Thyroid gland (tissue), 4 donors: Measurements from ENCODE around the gene CCL17. TPM values are rescaled to one million over a fixed set of nuclear protein-coding genes. Genes with fewer than 3 reads are reported as not detected.
A peak's percentile ranks its signal among the peaks of the same experiment; 100 is the strongest.

Source experiments
- DNase-seq, 2 donors: peaks; one replicate each; pipeline ENCODE4 v3.0.0-alpha.2; 2019
- H3K27ac ChIP-seq, 3 donors: fragments of 200-600 bp; sonication (generic); 1 replicate in 2 of 3; 2 replicates in 1 of 3; pipeline ENCODE4 v1.5.1; 2016 to 2019; ENCODE audit warnings: mild to moderate bottlenecking in 1 of 3, moderate library complexity in 1 of 3
- H3K27me3 ChIP-seq: fragments of 200-600 bp; sonication (generic); one replicate; pipeline ENCODE4 v1.5.1; 2019
- H3K36me3 ChIP-seq, 2 donors: fragments of 200-600 bp; sonication (generic); one replicate each; pipeline ENCODE4 v1.5.1; 2016 to 2019
- H3K4me1 ChIP-seq, 2 donors: fragments of 200-600 bp; sonication (generic); one replicate each; pipeline ENCODE4 v1.5.1; 2017 to 2019
- H3K4me3 ChIP-seq, 3 donors: fragments of 200-600 bp; sonication (generic); replicated peaks in 1 of 3; 1 replicate in 2 of 3; 2 replicates in 1 of 3; pipeline ENCODE4 v1.5.1; 2016; ENCODE audit warnings: mild to moderate bottlenecking in 1 of 3
- H3K9me3 ChIP-seq: fragments of 200-600 bp; sonication (generic); one replicate; pipeline ENCODE4 v1.5.1; 2017
- POLR2A ChIP-seq, 2 donors: fragments of 450-650 bp; IDR thresholded peaks; one replicate each; pipeline ENCODE4 v1.6.1; 2017; ENCODE audit warnings: antibody characterized with exemption in 2 of 2, mild to moderate bottlenecking in 2 of 2, moderate library complexity in 1 of 2
- WGBS, 2 donors: methylation state at CpG; one replicate each; pipeline ENCODE4 v1.1.5; 2017; 5-methylcytosine and 5-hydroxymethylcytosine counted together
- intact Hi-C: fragments of 100-400 bp; cut with DNase I; formaldehyde crosslinking; loops from one replicate; pipeline ENCODE4 v1.15.1; 2023
- total RNA-seq, 4 donors: library from RNA; depleted of rRNA; stranded (reverse); fragments of >200 nt; gene quantifications; one replicate each; pipeline ENCODE4 v1.2.3, GENCODE V29; 2016
- TF ChIP-seq, protein P1 (sequence below), 6 experiments: fragments of 200-600 bp in 3 of 6; fragments of 450-650 bp in 3 of 6; sonication (generic) in 3 of 6; IDR thresholded peaks; one replicate each; pipeline ENCODE4 v1.5.1; 2016 to 2019; ENCODE audit warnings: antibody characterized with exemption in 6 of 6, mild to moderate bottlenecking in 2 of 6, inconsistent platforms in 1 of 6, moderate library complexity in 1 of 6

Gene CCL17
- total RNA-seq, 4 donors from 2014 or later: not detected

GRCh38 chr16:57358527-57359095, 46.0 kb upstream of the CCL17 start, which contains the start of gene CCL22:
Gene CCL22 (plus strand): TSS chr16:57358783. CDS start chr16:57358817, 34 bp downstream.
- Histone ChIP-seq H3K36me3 (no peaks in the 10 kb centered on the region), H3K9me3 (no peaks in the 10 kb centered on the region), H3K27ac (no peak within 1 kb of the TSS), H3K27me3 (no peaks in the 10 kb centered on the region), H3K4me1 (peaks cover 0 to 7% of the 10 kb centered on the region in 2 donors), H3K4me3 (no peak within 1 kb of the TSS)
- no peak for TF ChIP-seq POLR2A (IDR thresholded peaks at IDR 0.05)
- TF ChIP-seq, protein P1, sequence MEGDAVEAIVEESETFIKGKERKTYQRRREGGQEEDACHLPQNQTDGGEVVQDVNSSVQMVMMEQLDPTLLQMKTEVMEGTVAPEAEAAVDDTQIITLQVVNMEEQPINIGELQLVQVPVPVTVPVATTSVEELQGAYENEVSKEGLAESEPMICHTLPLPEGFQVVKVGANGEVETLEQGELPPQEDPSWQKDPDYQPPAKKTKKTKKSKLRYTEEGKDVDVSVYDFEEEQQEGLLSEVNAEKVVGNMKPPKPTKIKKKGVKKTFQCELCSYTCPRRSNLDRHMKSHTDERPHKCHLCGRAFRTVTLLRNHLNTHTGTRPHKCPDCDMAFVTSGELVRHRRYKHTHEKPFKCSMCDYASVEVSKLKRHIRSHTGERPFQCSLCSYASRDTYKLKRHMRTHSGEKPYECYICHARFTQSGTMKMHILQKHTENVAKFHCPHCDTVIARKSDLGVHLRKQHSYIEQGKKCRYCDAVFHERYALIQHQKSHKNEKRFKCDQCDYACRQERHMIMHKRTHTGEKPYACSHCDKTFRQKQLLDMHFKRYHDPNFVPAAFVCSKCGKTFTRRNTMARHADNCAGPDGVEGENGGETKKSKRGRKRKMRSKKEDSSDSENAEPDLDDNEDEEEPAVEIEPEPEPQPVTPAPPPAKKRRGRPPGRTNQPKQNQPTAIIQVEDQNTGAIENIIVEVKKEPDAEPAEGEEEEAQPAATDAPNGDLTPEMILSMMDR (IDR thresholded peaks at IDR 0.05): no peak
- DNase-seq: no peak
- intact Hi-C loops: no loop called here
- WGBS, 2 donors: 89 to 90% methylated on average over 4 to 9 of the region's 9 CpGs

GRCh38 chr16:57360321-57360935, 44.1 kb upstream of the CCL17 start:
- 93 to 96% methylated on average over 8 to 16 of the region's 16 CpGs for WGBS, 2 donors
- peaks cover 0 to 7% of the 10 kb centered on the region in 2 donors for H3K4me1 ChIP-seq
- no peak overlapping the region for H3K27ac ChIP-seq
- H3K36me3 ChIP-seq: no peaks in the 10 kb centered on the region
- no peak for TF ChIP-seq POLR2A (IDR thresholded peaks at IDR 0.05)
- TF ChIP-seq, protein P1 (IDR thresholded peaks at IDR 0.05): no peak
- no peak for DNase-seq
- H3K9me3 ChIP-seq: no peaks in the 10 kb centered on the region
- intact Hi-C loops: no loop called here
- no peak overlapping the region for H3K4me3 ChIP-seq
- H3K27me3 ChIP-seq: no peaks in the 10 kb centered on the region

DNA sequence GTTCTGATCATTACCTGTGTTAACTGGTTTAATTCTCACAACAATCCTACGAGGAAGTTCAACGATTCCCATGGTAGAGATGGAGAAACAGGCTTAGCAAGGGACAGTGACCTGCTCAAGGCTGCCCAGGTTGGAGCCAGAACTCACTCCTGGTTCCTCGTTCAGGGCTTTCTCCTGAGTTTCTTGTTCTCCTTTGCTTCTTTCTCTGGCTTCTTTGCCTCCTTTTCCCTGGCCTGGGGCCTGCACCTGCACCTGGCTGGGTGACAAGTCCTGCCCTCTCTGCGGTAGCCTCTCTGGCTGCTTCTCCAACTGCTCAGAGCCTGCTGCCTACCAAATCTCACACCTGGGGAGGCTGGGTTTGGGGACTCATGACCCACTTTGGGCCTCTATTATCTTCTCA, 43.2 kb upstream of the CCL17 start:
- Histone ChIP-seq H3K4me3 (no peak overlapping the region), H3K36me3 (no peaks in the 10 kb centered on the region), H3K4me1 (peaks cover 0 to 8% of the 10 kb centered on the region in 2 donors), H3K27me3 (no peaks in the 10 kb centered on the region), H3K27ac (peak overlapping the region; percentile 26 to 33 (median 30)), H3K9me3 (no peaks in the 10 kb centered on the region)
- WGBS, 2 donors: 35 to 38% methylated on average over 4 of the region's 4 CpGs
- peak; percentile 59 to 70 for DNase-seq
- intact Hi-C loops: no loop called here
- no peak for TF ChIP-seq POLR2A (IDR thresholded peaks at IDR 0.05)
- TF ChIP-seq, protein P1 (IDR thresholded peaks at IDR 0.05): no peak

GRCh38 chr16:57364143-57364542, 40.4 kb upstream of the CCL17 start:
- no peak overlapping the region for H3K4me3 ChIP-seq
- intact Hi-C loops: no loop called here

More at GRCh38 chr16:57364143-57364542, 40.4 kb upstream of the CCL17 start:
- no peaks in the 10 kb centered on the region for H3K36me3 ChIP-seq
- H3K27ac ChIP-seq: no peak overlapping the region
- no peaks in the 10 kb centered on the region for H3K27me3 ChIP-seq
- H3K9me3 ChIP-seq: no peaks in the 10 kb centered on the region
- 95% methylated on average over 3 of the region's 3 CpGs for WGBS, 2 donors
- peaks cover 0 to 16% of the 10 kb centered on the region in 2 donors for H3K4me1 ChIP-seq
- no peak for TF ChIP-seq POLR2A (IDR thresholded peaks at IDR 0.05)
- TF ChIP-seq, protein P1 (IDR thresholded peaks at IDR 0.05): no peak
- no peak for DNase-seq
